Sigmoid colon (tissue), 4 donors: ENCODE measurements around the gene NMT1.

Source experiments
- EP300 ChIP-seq, 4 donors: sonication (generic); formaldehyde crosslinking; IDR thresholded peaks; one replicate each; pipeline ENCODE4 v1.6.1; 2017; ENCODE audit warnings: antibody characterized with exemption in 4 of 4
- POLR2A ChIP-seq, 2 donors: fragments of 450-650 bp; IDR thresholded peaks; one replicate each; pipeline ENCODE4 v1.6.1; 2016; ENCODE audit warnings: antibody characterized with exemption in 2 of 2, mild to moderate bottlenecking in 2 of 2, moderate library complexity in 2 of 2
- POLR2AphosphoS5 ChIP-seq, 4 donors: sonication (generic); formaldehyde crosslinking; IDR thresholded peaks; one replicate each; pipeline ENCODE4 v1.6.1; 2017; ENCODE audit warnings: antibody characterized with exemption in 4 of 4
- TF ChIP-seq, protein P1 (sequence below), 4 experiments: fragments of 450-650 bp in 3 of 4; fragments of 200-600 bp in 1 of 4; IDR thresholded peaks; one replicate each; pipeline ENCODE4 v1.5.1; 2016 to 2019; ENCODE audit warnings: antibody characterized with exemption in 4 of 4, mild to moderate bottlenecking in 3 of 4, moderate library complexity in 2 of 4

DNA sequence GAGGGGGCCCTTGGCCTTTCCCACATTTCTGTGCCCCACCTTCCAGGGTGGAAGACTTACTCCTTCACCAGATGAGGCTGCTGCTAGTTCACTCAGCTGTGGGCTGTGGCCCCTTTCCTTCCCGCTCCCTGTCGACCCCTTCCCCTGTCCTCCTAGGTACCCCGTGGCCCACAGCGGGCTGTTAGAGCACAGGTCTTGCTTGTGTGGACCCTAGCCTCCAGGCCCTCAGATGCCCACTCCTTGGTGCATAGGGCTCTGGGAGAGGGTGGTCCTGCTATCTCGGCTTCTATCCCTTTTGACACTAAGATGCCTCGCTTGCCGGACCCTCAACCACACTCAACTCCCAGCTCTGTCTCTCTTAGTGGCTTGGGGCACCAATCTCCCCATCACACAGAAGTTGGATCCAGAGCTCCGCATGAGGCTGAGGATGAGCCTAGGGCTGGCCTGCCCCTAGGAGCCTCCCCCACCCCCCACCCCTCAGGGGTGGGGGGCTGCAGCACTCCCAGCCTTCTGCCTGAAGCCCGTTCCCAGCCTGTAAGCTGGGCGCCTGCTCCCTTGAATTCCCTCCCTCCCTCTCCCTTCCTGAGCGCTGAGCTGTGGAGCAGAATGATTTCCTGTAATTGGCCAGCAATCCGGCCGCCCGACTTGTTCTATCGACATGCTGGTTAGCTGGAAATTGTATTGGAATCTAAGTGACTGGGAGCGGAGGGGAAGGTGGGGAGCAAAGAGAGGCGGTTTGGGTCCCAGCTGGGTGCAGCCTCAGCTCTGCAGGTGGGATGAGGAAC is 40.6 kb upstream of the NMT1 start:
- TF ChIP-seq, protein P1, sequence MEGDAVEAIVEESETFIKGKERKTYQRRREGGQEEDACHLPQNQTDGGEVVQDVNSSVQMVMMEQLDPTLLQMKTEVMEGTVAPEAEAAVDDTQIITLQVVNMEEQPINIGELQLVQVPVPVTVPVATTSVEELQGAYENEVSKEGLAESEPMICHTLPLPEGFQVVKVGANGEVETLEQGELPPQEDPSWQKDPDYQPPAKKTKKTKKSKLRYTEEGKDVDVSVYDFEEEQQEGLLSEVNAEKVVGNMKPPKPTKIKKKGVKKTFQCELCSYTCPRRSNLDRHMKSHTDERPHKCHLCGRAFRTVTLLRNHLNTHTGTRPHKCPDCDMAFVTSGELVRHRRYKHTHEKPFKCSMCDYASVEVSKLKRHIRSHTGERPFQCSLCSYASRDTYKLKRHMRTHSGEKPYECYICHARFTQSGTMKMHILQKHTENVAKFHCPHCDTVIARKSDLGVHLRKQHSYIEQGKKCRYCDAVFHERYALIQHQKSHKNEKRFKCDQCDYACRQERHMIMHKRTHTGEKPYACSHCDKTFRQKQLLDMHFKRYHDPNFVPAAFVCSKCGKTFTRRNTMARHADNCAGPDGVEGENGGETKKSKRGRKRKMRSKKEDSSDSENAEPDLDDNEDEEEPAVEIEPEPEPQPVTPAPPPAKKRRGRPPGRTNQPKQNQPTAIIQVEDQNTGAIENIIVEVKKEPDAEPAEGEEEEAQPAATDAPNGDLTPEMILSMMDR (IDR thresholded peaks at IDR 0.05): no peak
- TF ChIP-seq POLR2A (IDR thresholded peaks at IDR 0.05) (no peak), EP300 (IDR thresholded peaks at IDR 0.05) (no peak), POLR2AphosphoS5 (IDR thresholded peaks at IDR 0.05) (no peak)
